ENCODE data around the gene PIM2. TPM values are rescaled to one million over a fixed set of nuclear protein-coding genes. Genes with fewer than 3 reads are reported as not detected.
A peak's percentile ranks its signal among the peaks of the same experiment; 100 is the strongest.

The PIM2 gene
- polyA plus RNA-seq, 2 of the 4 experiments (the other 2 are of a cell fraction) = 8.2 to 8.8 TPM

- Histone ChIP-seq H3K9me3 (no peaks in the 10 kb centered on the region), H3K4me2 (peak overlapping the region; percentile 94), H3K27ac (peak overlapping the region; percentile 82 to 99), H3K4me3 (peak overlapping the region; percentile 98), H3K4me1 (peaks cover 19% of the 10 kb centered on the region)
- ATAC-seq (peak in 1 of 2 experiments; percentile 6; a peak in 3 of 6 replicates), FAIRE-seq (peak; percentile 43), DNase-seq (ENCODE audit: low read depth in 1 of 2, low spot score in 1 of 2) (peak; percentile 35 to 41)
- POLR2A ChIA-PET = interaction anchor here (0.6 to 3.6 kb wide), 13 partner anchors 11 to 964 kb away, joined by 3 to 40 read pairs (median 5); partner anchors contain the start of genes CLCN5, GRIPAP1, HDAC6 and KCND1
- 1% methylated on average over 20 of the region's 21 CpGs for WGBS (ENCODE audit: missing lambda C conversion rate)
- CTCF ChIA-PET = interaction anchor here (1.0 to 3.1 kb wide), 4 partner anchors 9 to 19 kb away, joined by 3 to 17 read pairs (median 4); partner anchors contain the start of gene KCND1
- TF ChIP-seq HOXB5 (CRISPR knock-in tag; IDR thresholded peaks at IDR 0.05) = no peak
- TF ChIP-seq GATA3 (IDR thresholded peaks at IDR 0.05; ENCODE audit: borderline replicate concordance) = no peak
- TF ChIP-seq CBX8 (IDR thresholded peaks at IDR 0.05) = no peak
- no peak for TF ChIP-seq USF2 (IDR thresholded peaks at IDR 0.05)
- no peak for TF ChIP-seq HOXB13 (CRISPR knock-in tag; IDR thresholded peaks at IDR 0.05; ENCODE audit: low read depth)
- no peak for TF ChIP-seq KDM5A (IDR thresholded peaks at IDR 0.05)
- no peak for TF ChIP-seq SMC3 (IDR thresholded peaks at IDR 0.05)
- TF ChIP-seq CTCF (IDR thresholded peaks at IDR 0.05) = no peak
- TF ChIP-seq TP53 (CRISPR knock-in tag; IDR thresholded peaks at IDR 0.05) = no peak
- TF ChIP-seq, protein P1, sequence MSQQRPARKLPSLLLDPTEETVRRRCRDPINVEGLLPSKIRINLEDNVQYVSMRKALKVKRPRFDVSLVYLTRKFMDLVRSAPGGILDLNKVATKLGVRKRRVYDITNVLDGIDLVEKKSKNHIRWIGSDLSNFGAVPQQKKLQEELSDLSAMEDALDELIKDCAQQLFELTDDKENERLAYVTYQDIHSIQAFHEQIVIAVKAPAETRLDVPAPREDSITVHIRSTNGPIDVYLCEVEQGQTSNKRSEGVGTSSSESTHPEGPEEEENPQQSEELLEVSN (IDR thresholded peaks at IDR 0.05; ENCODE audit: borderline replicate concordance, low read depth) = no peak
- TF ChIP-seq CEBPB (IDR thresholded peaks at IDR 0.05) = no peak
- no peak for TF ChIP-seq RFX5 (IDR thresholded peaks at IDR 0.05)
- TF ChIP-seq RAD21 (conservative IDR thresholded peaks at IDR 0.05 in 1 of 2, IDR thresholded peaks at IDR 0.05 in 1 of 2) = no peak
- TF ChIP-seq PHF8 (IDR thresholded peaks at IDR 0.05; ENCODE audit: borderline replicate concordance, low read depth) = no peak
- TF ChIP-seq ZC3H11A (IDR thresholded peaks at IDR 0.05) = no peak
- TF ChIP-seq ESRRA (IDR thresholded peaks at IDR 0.05; ENCODE audit: borderline replicate concordance, low read length) = no peak
Measured at GRCh38 chrX:48958635-48959094, 39.8 kb upstream of the PIM2 start.

DNA sequence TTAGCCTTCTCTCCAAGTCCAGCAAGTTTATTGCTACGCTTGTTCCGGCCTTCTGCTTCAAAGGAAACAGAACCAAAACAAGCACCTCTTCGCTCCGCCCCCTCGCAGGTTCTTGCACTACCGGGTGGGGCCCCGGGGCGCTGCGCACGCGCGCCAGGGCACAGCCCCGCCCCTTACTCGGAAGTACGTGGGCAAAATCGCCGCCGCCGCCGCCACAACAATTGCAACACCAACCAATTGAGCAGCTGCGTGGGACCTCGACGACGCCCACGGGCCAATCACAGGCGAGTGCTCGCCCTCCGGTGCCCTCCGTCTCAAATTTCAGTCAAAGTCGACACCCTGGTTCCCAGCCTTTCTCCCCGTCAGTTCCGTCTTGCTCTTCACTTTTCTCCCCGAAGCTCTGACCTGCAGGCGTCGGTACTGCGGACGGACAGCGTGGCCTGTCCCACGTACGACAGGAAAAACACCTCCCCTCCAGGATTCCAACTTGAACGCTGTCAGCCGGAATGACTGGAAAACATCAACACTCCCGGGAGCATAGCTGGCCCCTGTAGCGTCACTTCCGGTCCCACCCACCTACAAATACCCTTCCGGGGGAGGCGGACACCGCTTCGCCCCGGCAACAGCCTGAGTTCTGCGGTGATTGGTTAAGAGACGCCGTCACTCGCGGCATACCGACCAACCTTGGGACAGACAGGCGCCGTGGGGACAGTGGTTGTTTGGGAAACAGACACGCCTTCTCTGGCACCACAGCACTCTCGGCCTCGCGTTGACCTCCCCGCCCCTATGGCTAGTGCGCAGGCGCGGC lies 39.2 kb upstream of the PIM2 start:
- WGBS (ENCODE audit: missing lambda C conversion rate) = under 1% methylated on average over 36 of the region's 66 CpGs
- H3K27ac ChIP-seq = peak overlapping the region; percentile 82 to 99
- CTCF ChIA-PET = interaction anchor here (1.0 to 3.9 kb wide), 5 partner anchors 9 to 86 kb away, joined by 3 to 17 read pairs (median 4); partner anchors contain the start of genes KCND1 and TFE3
- H3K9me3 ChIP-seq = no peaks in the 10 kb centered on the region
- ATAC-seq = peak; percentile 94 to 95
- FAIRE-seq = peak; percentile 100
- peak; percentile 96 to 99 for DNase-seq (ENCODE audit: low read depth in 1 of 2, low spot score in 1 of 2)
- peak overlapping the region; percentile 98 for H3K4me2 ChIP-seq
- POLR2A ChIA-PET = interaction anchor here (0.6 to 3.6 kb wide), 14 partner anchors 12 to 964 kb away, joined by 3 to 40 read pairs (median 4); partner anchors contain the start of genes CLCN5, GRIPAP1, HDAC6 and KCND1
- H3K4me3 ChIP-seq = peak overlapping the region; percentile 98
- peaks cover 19% of the 10 kb centered on the region for H3K4me1 ChIP-seq
- TF ChIP-seq RNF2 (IDR thresholded peaks at IDR 0.05; ENCODE audit: borderline replicate concordance, low read depth) = no peak
- TF ChIP-seq MYC (IDR thresholded peaks at IDR 0.05; ENCODE audit: borderline replicate concordance, low read length) = no peak
- TF ChIP-seq CBX2 (IDR thresholded peaks at IDR 0.05; ENCODE audit: borderline replicate concordance, low read depth) = no peak
- TF ChIP-seq, protein P2, sequence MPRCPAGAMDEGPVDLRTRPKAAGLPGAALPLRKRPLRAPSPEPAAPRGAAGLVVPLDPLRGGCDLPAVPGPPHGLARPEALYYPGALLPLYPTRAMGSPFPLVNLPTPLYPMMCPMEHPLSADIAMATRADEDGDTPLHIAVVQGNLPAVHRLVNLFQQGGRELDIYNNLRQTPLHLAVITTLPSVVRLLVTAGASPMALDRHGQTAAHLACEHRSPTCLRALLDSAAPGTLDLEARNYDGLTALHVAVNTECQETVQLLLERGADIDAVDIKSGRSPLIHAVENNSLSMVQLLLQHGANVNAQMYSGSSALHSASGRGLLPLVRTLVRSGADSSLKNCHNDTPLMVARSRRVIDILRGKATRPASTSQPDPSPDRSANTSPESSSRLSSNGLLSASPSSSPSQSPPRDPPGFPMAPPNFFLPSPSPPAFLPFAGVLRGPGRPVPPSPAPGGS (IDR thresholded peaks at IDR 0.05) = 0 out of 3 replicates have a peak, but pooled peaks have one; percentile 18
- no peak for TF ChIP-seq BHLHE40 (IDR thresholded peaks at IDR 0.05; ENCODE audit: low read depth, low read length)
- TF ChIP-seq CHD4 (IDR thresholded peaks at IDR 0.05; ENCODE audit: borderline replicate concordance) = no peak
- no peak for TF ChIP-seq EHMT2 (IDR thresholded peaks at IDR 0.05; ENCODE audit: low read depth)
- no peak for TF ChIP-seq CHD2 (IDR thresholded peaks at IDR 0.05; ENCODE audit: low read length, partially characterized antibody)
- TF ChIP-seq MAFK (IDR thresholded peaks at IDR 0.05; ENCODE audit: partially characterized antibody) = no peak
- peak; percentile 32 to 73; a peak in 2 of 4 replicates for TF ChIP-seq CEBPB (IDR thresholded peaks at IDR 0.05)
- TF ChIP-seq HDAC2 (IDR thresholded peaks at IDR 0.05) = no peak
- TF ChIP-seq HOXB5 (CRISPR knock-in tag; IDR thresholded peaks at IDR 0.05) = no peak
- TF ChIP-seq, protein P1 (IDR thresholded peaks at IDR 0.05; ENCODE audit: borderline replicate concordance, low read depth) = peak; percentile 34; the same call in 1 of the 2 replicates
- no peak for TF ChIP-seq KDM1A (IDR thresholded peaks at IDR 0.05; ENCODE audit: low read depth)
- TF ChIP-seq KDM5A (IDR thresholded peaks at IDR 0.05) = no peak
- no peak for TF ChIP-seq PHF8 (IDR thresholded peaks at IDR 0.05; ENCODE audit: borderline replicate concordance, low read depth)
- no peak for TF ChIP-seq GATA3 (IDR thresholded peaks at IDR 0.05; ENCODE audit: borderline replicate concordance)
- no peak for TF ChIP-seq ZSCAN20 (CRISPR knock-in tag; IDR thresholded peaks at IDR 0.05)
- no peak for TF ChIP-seq HEYL (CRISPR knock-in tag; IDR thresholded peaks at IDR 0.05)
- TF ChIP-seq POLR2AphosphoS2 (conservative IDR thresholded peaks at IDR 0.05; ENCODE audit: low read length) = no peak

All from A549 (cell line).